DMS79 (cell line): ENCODE results near the gene GRIN1.
"Not testable (repeated sequence)": the region's sequence is repeated elsewhere in the genome, so short reads cannot be mapped to it uniquely, and the experiment has no call there.

Experiments used
- DNase-seq: peaks from one replicate; lab custom pipeline; 2025; lab: John Stamatoyannopoulos, UW

Gene GRIN1

GRCh38 chr9:137128862-137129455 is 10.0 kb upstream of the GRIN1 start:
- no peak for DNase-seq

- DNase-seq, result peak; percentile 67
These were observed 9.3 kb upstream of the GRIN1 start for GRCh38 chr9:137129456-137130175.

GRCh38 chr9:137130176-137130755 is 8.7 kb upstream of the GRIN1 start:
- no peak for DNase-seq

- no peak for DNase-seq
These were observed 4.8 kb upstream of the GRIN1 start for GRCh38 chr9:137134191-137134590.

- not testable (repeated sequence) for DNase-seq
These were observed 3.8 kb upstream of the GRIN1 start for GRCh38 chr9:137135154-137135553.

GRCh38 chr9:137136261-137136880 is 2.6 kb upstream of the GRIN1 start:
- no peak for DNase-seq

- no peak for DNase-seq
These were observed 1.9 kb upstream of the GRIN1 start for GRCh38 chr9:137136881-137137607.

- peak; percentile 44 for DNase-seq
These were observed 764 bp upstream of the GRIN1 start for GRCh38 chr9:137138058-137138721.

- DNase-seq, result no peak
These were observed 655 bp downstream of the GRIN1 start for GRCh38 chr9:137139468-137140150.

GRCh38 chr9:137140151-137141012 is 1.4 kb downstream of the GRIN1 start:
- no peak for DNase-seq

- no peak for DNase-seq
These were observed 2.3 kb downstream of the GRIN1 start for GRCh38 chr9:137141050-137141810.

GRCh38 chr9:137141976-137142936 is 3.3 kb downstream of the GRIN1 start:
- no peak for DNase-seq

GRCh38 chr9:137143459-137143858 is 4.5 kb downstream of the GRIN1 start:
- DNase-seq, result no peak

- DNase-seq, result no peak
These were observed 7.0 kb downstream of the GRIN1 start for GRCh38 chr9:137145731-137146526.

GRCh38 chr9:137146527-137146918 is 7.6 kb downstream of the GRIN1 start:
- no peak for DNase-seq

- no peak for DNase-seq
These were observed 8.3 kb downstream of the GRIN1 start for GRCh38 chr9:137147091-137147792.

GRCh38 chr9:137147793-137148160 is 8.8 kb downstream of the GRIN1 start:
- no peak for DNase-seq
